ENCODE measurements around the gene ZNF76. TPM values are rescaled to one million over a fixed set of nuclear protein-coding genes. Genes with fewer than 3 reads are reported as not detected.

Gene ZNF76
- total RNA-seq, 1 donor from 2014 or later, result 45.8 TPM

DNA sequence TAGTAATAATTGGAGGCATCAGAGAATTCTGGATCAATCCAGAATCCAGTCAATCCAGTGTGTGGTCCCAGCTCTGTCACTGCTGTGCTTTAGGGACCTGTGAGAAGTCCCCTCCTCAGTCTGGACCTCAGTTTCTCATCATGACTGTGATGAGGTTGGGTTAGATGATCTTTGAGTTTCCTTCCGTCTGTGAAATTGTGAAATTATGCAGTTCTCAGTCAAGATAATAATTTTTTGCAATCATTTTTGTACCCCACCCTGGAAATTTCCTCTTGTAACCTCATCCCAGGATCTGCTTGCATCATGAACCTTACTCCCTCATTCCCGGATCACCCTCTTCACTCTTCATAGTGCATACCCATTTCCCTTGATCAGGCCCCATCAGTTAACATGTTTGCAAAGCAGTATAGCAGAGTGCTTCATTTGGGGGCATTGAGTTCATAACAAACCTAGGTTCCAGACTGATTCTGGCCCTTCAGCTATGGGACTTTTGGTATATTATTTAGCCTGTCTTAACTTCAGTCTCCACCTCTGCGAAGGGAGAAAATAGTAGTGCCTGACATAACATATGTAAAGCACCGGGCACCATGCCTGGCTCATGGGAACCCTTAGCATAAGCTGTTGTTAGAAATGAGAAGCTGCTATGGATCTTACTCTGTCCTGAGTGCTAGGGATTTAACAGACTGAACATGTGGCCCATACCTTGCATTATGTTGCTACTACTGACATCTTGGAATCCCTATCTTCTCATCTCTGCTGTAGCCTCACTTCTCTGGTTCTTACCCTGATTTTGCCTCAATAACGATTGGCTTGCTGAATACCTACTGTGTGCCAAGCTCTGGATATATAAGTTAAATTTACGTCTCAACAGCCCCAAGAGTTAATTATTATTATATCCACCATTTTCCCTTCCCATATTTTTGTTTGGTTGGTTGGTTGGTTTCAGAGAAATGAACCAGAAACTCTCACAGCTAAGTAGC, 1.3 kb downstream of the ZNF76 start:
- ATAC-seq (peak; percentile 2), DNase-seq (ENCODE audit: low spot score) (no peak)
- intact Hi-C loops (cut with DNase I), result no loop called here

DNA sequence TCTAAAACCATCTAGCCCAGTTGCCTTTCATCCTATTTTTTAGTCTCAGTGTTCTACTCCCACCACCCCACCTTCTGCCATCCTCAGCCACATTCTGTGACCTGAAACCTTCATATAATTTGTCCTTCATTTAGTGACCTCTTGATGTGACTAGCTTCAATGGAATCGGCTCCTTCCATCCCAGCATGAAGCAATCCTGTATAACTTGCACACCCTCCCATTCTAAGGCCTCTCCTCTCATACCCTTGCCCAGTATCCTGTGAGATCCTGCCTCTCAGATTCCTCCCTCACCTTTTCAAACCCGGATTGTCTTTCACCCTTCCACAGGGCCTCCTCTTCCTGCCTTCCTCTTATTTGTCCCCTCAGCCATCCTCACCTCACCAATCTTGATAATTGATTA, 3.1 kb downstream of the ZNF76 start:
- DNase-seq (ENCODE audit: low spot score) (no peak), ATAC-seq (no peak)
- intact Hi-C loops (cut with DNase I), result no loop called here

DNA sequence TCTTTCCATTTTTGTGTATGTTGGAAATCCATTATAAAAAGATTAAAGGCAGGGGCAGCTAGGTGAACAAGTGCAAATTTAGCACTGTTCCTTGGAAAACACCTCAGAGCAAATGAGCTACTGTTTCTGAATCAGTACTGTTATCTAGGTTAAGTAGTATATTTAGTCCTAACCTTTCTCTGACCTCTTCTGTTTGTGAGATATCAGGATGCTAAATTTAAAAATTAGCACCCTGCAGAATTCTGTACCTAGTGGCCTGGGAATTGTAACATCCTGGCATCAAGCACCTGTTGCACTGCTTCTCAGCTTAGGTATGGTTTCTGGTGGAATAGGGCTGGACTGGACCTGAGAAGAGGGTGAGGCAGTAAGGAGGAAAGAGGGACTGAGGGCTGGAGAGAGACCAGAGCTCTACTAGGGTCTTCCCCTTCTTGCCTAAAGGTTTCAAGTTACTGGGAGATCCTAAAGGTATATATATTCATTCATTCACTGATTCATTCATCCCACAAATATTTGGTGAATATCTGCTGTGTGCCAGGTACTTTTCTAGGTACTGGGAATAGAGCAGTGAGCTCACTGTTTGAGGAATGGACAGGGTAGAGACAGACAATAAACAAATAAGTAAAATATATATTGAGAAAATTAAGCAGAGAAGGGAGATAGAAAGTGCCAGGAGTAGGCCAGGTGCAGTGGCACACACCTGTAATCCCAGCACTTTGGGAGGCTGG, 5.2 kb downstream of the ZNF76 start:
- DNase-seq (ENCODE audit: low spot score) (peak; percentile 2), ATAC-seq (no peak)
- intact Hi-C loops (cut with DNase I), result no loop called here

DNA sequence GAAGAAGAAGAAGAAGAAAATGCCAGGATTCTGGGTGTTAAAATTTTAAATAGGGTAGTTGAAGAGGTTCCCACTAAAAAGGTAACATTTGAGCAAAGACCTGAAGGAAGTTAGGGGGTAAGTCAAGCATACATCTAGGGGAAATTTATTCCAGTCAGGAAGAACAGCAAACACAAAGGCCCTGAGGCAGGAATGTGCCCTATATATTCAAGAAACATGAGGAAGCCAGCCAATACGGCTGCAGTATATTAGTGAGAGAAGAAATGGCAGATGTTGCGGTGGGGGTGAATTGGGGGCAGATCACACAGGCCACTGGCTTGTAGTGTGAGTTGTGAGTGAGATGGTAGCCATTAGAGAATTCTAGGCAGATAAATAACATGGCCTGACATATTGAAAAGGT, 6.0 kb downstream of the ZNF76 start:
- no peak for ATAC-seq
- no peak for DNase-seq (ENCODE audit: low spot score)
- intact Hi-C loops (cut with DNase I), result no loop called here

DNA sequence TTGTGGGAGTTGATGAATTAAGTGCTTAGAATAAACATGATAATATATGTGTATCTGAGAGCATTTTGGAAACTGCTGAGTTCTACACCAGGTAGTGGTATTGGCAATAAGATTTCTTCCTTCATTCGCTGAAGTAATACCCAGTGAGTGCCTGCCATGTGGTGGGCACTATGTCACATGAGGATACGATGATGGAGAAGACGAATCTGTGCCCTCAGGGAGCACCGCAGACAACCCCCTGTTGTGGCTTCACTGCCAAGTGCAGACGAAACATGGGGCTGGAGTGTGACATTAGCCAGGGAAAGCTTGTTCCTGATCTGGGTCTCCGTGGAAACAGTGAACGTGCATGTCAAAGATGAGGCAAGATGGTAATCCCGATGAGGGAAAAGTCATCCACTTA, 7.9 kb downstream of the ZNF76 start:
- intact Hi-C loops (cut with DNase I), result no loop called here
- peak; percentile 39 for DNase-seq (ENCODE audit: low spot score)
- no peak for ATAC-seq

DNA sequence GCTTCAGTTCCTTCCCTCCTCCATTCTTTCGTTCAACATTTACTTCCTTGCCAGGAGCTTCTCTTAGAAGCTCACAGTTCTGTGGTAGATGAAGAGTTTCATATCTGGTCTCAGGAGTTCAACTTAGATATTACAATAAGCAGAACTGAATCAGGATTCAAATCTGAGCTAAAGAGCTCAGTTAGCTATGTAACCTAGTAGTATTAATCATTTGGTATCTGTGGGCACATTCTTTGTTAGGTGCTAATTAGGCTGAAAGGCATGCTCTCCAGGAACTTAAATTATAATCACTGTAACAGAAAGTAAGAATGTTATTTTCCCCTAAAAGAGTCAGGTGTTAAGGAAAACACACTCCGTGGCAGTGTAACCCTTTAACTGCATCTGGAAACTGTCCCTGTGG, 8.4 kb downstream of the ZNF76 start:
- intact Hi-C loops (cut with DNase I), result no loop called here
- no peak for ATAC-seq
- DNase-seq (ENCODE audit: low spot score), result no peak

GRCh38 chr6:35272005-35272404, 12.5 kb downstream of the ZNF76 start:
- ATAC-seq (no peak), DNase-seq (ENCODE audit: low spot score) (no peak)
- intact Hi-C loops (cut with DNase I), result no loop called here

- peak; percentile 12 for DNase-seq (ENCODE audit: low spot score)
- ATAC-seq, result no peak
- intact Hi-C loops (cut with DNase I), result no loop called here
Measured at GRCh38 chr6:35273822-35274559, 14.5 kb downstream of the ZNF76 start.

GRCh38 chr6:35275744-35276260, 16.3 kb downstream of the ZNF76 start:
- intact Hi-C loops (cut with DNase I), result no loop called here
- no peak for ATAC-seq
- no peak for DNase-seq (ENCODE audit: low spot score)

DNA sequence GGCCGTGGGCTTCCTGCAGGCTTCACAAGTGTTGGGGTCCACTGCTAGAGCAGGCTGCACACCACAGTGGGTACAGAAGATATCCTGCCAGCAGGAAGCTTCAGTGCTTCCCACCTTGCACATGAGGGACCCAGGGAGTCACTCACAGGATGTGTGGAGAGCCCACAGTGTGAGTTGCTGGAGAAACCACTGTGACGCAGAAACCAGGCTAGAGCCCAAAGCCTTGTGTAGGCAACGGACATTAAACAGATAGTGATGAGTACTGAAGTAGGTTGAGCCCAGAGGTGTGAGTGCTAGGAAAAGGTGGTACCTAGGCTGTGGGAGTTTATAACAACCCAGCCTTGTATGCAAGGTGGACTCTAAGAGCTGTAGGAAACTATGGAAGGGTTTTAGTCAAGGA, 19.2 kb downstream of the ZNF76 start:
- ATAC-seq, result no peak
- no peak for DNase-seq (ENCODE audit: low spot score)
- intact Hi-C loops (cut with DNase I), result no loop called here

GRCh38 chr6:35280903-35281302, 21.4 kb downstream of the ZNF76 start:
- intact Hi-C loops (cut with DNase I), result no loop called here
- ATAC-seq (peak; percentile 32), DNase-seq (ENCODE audit: low spot score) (no peak)

GRCh38 chr6:35282472-35282871, 22.9 kb downstream of the ZNF76 start:
- no peak for DNase-seq (ENCODE audit: low spot score)
- no peak for ATAC-seq
- intact Hi-C loops (cut with DNase I), result no loop called here

GRCh38 chr6:35283361-35283760, 23.8 kb downstream of the ZNF76 start:
- ATAC-seq, result no peak
- no peak for DNase-seq (ENCODE audit: low spot score)
- intact Hi-C loops (cut with DNase I), result no loop called here

DNA sequence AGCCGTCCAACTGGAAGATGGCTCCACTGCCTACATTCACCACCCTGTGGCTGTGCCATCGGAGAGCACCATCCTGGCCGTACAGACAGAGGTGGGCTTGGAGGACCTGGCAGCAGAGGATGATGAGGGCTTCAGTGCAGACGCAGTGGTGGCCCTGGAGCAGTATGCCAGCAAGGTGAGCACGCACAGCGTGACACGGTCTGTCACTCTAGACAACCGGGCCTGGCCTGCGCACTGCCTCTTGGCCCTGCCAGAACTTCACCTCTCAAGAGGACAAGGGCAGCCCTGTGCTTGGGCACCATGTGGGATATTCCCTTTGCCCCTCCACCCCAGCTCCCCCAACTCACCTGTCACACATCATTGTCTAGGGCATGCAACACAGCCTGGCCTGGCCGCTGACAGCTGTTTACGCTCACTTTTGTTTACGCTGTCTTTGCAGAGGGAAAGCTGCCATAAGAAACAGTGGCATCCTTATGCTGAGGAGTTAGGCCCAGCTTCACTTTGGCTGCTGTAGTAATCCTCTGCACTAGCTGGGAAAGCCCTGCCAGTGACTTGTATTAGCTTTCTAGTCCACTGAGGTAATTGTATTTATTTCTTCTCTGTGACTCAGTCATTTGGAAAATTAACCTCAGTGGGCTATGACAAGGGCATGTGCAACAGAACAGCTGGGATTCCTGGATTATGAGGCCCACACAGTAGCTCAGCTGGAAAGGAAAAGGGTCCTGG, 28.3 kb downstream of the ZNF76 start:
- intact Hi-C loops (cut with DNase I), result no loop called here
- ATAC-seq (no peak), DNase-seq (ENCODE audit: low spot score) (no peak)

DNA sequence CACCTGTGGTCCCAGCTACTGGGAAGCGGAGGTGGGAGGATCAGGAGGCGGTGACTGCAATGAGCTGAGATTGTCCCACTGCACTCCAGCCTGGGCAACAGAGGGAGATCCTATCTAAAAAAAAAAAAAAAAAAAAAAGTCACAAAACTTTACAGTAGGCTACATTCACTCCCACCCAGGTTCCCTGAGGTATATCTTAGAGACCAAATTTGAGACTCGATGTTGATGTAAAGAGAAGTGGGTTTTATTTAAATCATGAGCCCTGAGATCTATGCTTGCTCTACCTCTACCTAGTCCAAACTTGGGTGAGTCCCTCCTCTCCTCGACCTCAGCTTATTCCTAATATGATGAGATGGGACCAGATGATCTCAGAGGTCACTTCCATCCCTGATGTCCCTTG, 29.3 kb downstream of the ZNF76 start:
- ATAC-seq, result no peak
- no peak for DNase-seq (ENCODE audit: low spot score)
- intact Hi-C loops (cut with DNase I), result no loop called here

DNA sequence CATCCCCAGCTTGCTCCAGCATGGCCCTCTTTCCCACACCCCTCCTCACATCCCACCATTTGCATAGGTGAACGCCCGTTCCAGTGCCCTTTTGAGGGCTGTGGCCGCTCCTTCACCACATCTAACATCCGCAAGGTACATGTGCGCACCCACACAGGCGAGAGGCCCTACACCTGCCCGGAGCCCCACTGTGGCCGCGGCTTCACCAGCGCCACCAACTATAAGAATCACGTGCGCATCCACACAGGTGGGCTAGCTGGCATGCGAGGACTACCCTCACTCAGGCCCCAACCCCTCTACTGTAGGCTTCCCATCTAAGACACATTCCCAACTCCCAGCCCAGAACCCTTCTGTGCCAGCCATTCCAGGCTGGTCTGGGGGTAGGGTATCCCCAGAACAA, 32.0 kb downstream of the ZNF76 start:
- ATAC-seq (no peak), DNase-seq (ENCODE audit: low spot score) (no peak)
- intact Hi-C loops (cut with DNase I), result no loop called here

GRCh38 chr6:35292494-35292893, 33.0 kb downstream of the ZNF76 start:
- intact Hi-C loops (cut with DNase I), result no loop called here
- ATAC-seq (no peak), DNase-seq (ENCODE audit: low spot score) (no peak)

DNA sequence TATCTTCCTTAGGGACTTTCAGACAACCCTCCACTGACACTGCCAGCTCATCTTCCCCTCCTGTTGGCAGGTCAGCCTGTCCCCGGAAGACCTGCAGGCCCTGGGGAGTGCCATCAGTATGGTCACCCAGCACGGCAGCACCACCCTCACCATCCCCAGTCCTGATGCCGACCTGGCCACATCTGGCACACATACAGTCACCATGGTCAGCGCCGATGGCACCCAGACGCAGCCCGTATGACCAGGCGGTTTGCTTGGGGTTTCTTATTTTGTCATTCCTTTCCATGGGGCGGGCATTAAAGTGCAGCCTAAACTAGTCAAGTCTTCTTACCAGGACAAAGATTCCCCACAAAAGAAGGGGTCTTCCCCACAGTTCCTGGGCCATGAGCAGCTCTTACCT, 34.1 kb downstream of the ZNF76 start:
- DNase-seq (ENCODE audit: low spot score) (no peak), ATAC-seq (no peak)
- intact Hi-C loops (cut with DNase I), result no loop called here
